HepG2 (cell line): ENCODE data around the gene ZNF559. TPM values are rescaled to one million over a fixed set of nuclear protein-coding genes. Genes with fewer than 3 reads are reported as not detected.

Experiments
- ARID2 ChIP-seq: sonication (generic); formaldehyde crosslinking; IDR thresholded peaks from 2 replicates; pipeline ENCODE4 v1.8.1; 2022; ENCODE audit warnings: mild to moderate bottlenecking, missing genetic modification reagents, borderline replicate concordance
- ISX ChIP-seq: sonication (generic); formaldehyde crosslinking; conservative IDR thresholded peaks from 2 replicates; pipeline ENCODE4 v1.5.0; 2020; ENCODE audit warnings: missing genetic modification reagents
- ONECUT2 ChIP-seq: sonication (generic); formaldehyde crosslinking; IDR thresholded peaks from 2 replicates; pipeline ENCODE4 v1.4.0; 2020; ENCODE audit warnings: missing genetic modification reagents
- PAWR ChIP-seq: sonication (generic); formaldehyde crosslinking; IDR thresholded peaks from 2 replicates; pipeline ENCODE4 v1.4.0; 2020; ENCODE audit warnings: missing genetic modification reagents, mild to moderate bottlenecking, borderline replicate concordance
- RAD51 ChIP-seq: fragments of 450-650 bp; IDR thresholded peaks from 2 replicates; pipeline ENCODE4 v1.6.1; 2016; ENCODE audit warnings: borderline replicate concordance
- RFXAP ChIP-seq: sonication (generic); formaldehyde crosslinking; IDR thresholded peaks from 2 replicates; pipeline ENCODE4 v1.4.0; 2020; ENCODE audit warnings: missing genetic modification reagents, borderline replicate concordance
- TAF1 ChIP-seq: sonication (generic); formaldehyde crosslinking; IDR thresholded peaks from 2 replicates; pipeline ENCODE4 v1.4.0; 2020; ENCODE audit warnings: missing genetic modification reagents
- TCF7 ChIP-seq: sonication (generic); IDR thresholded peaks from 2 replicates; pipeline ENCODE4 v1.6.1; 2016; ENCODE audit warnings: antibody characterized with exemption, low read depth
- ZBTB14 ChIP-seq: sonication (generic); formaldehyde crosslinking; IDR thresholded peaks from 2 replicates; pipeline ENCODE4 v1.4.0; 2020; ENCODE audit warnings: missing genetic modification reagents
- ZFP41 ChIP-seq: sonication (generic); formaldehyde crosslinking; IDR thresholded peaks from 2 replicates; pipeline ENCODE4 v1.4.0; 2020; ENCODE audit warnings: mild to moderate bottlenecking, missing genetic modification reagents, borderline replicate concordance
- ZHX2 ChIP-seq, 2 experiments: sonication (generic) in 1 of 2; formaldehyde crosslinking in 1 of 2; IDR thresholded peaks; 2 replicates each; pipeline versions ENCODE4 v1.6.1 to v1.9.0; 2014 to 2022; ENCODE audit warnings: antibody characterized with exemption in 1 of 2, borderline replicate concordance in 1 of 2, inconsistent platforms in 1 of 2, low read depth in 1 of 2, missing genetic modification reagents in 1 of 2
- ZMYM4 ChIP-seq: sonication (generic); formaldehyde crosslinking; IDR thresholded peaks from 2 replicates; pipeline ENCODE4 v1.8.1; 2023; ENCODE audit warnings: mild to moderate bottlenecking, missing genetic modification reagents
- ZNF367 ChIP-seq: sonication (generic); formaldehyde crosslinking; IDR thresholded peaks from 2 replicates; pipeline ENCODE4 v1.4.0; 2020; ENCODE audit warnings: missing genetic modification reagents, borderline replicate concordance
- ZNF629 ChIP-seq: sonication (generic); formaldehyde crosslinking; conservative IDR thresholded peaks from 2 replicates; pipeline ENCODE4 v1.5.0; 2020; ENCODE audit warnings: missing genetic modification reagents
- ZNF776 ChIP-seq: sonication (generic); formaldehyde crosslinking; IDR thresholded peaks from 2 replicates; pipeline ENCODE4 v1.4.0; 2020; ENCODE audit warnings: mild to moderate bottlenecking, missing genetic modification reagents
- polyA plus RNA-seq, 8 experiments: library from polyadenylated mRNA; depleted of rRNA in 3 of 8; stranded (reverse) in 7 of 8; unstranded in 1 of 8; fragments of >200 nt; fragmentation: Illumina TruSeq in 4 of 8; extraction: Trizol in 4 of 8; gene quantifications; 2 replicates each; pipeline versions ENCODE4 v1.2.1 to v1.2.3, GENCODE V29; 2011 to 2016; ENCODE audit warnings: low read depth in 4 of 8, missing spikeins in 1 of 8, mixed read lengths in 1 of 8; ENCODE audit not compliant: insufficient read depth in 1 of 8
- total RNA-seq, 5 experiments: library from RNA; depleted of rRNA; stranded (reverse); fragments of >200 nt; fragmentation: Illumina TruSeq; extraction: Trizol; gene quantifications; 2 replicates each; pipeline ENCODE4 v1.2.3, GENCODE V29; 2016; ENCODE audit warnings: low read depth in 1 of 5

ZNF559 gene
- total and polyA plus RNA-seq, 2 of the 13 experiments (the other 11 are each of a cell fraction or from before 2014, with no cell fraction given): 6.3 to 9.8 TPM

- TF ChIP-seq ZHX2 (IDR thresholded peaks at IDR 0.05; ENCODE audit: low read depth): no peak
- TF ChIP-seq ZHX2 (CRISPR knock-in tag; IDR thresholded peaks at IDR 0.05; ENCODE audit: borderline replicate concordance): no peak
- no peak for TF ChIP-seq ISX (CRISPR knock-in tag)
- no peak for TF ChIP-seq TCF7
- TF ChIP-seq PAWR (CRISPR knock-in tag): no peak
- TF ChIP-seq ARID2 (CRISPR knock-in tag): no peak
- TF ChIP-seq ZBTB14 (CRISPR knock-in tag): no peak
- TF ChIP-seq RAD51: no peak
- TF ChIP-seq ZNF776: no peak
- TF ChIP-seq ONECUT2 (CRISPR knock-in tag): no peak
- no peak for TF ChIP-seq ZNF629 (CRISPR knock-in tag)
- TF ChIP-seq ZNF367 (CRISPR knock-in tag): no peak
- TF ChIP-seq ZMYM4 (CRISPR knock-in tag): no peak
- peak; percentile 40 for TF ChIP-seq TAF1
- TF ChIP-seq ZFP41 (CRISPR knock-in tag): peak; percentile 48; the same call in 1 of the 2 replicates
- TF ChIP-seq RFXAP (CRISPR knock-in tag): no peak
Observed at GRCh38 chr19:9309139-9309973, 14.6 kb upstream of the ZNF559 start, which contains the start of gene ZNF699 (continued).
